Activated CD4-positive, alpha-beta T cell treated with anti-CD3 and anti-CD28 coated beads, Interleukin-2, amount 50 U/mL, for 4 hours (primary cell): ENCODE measurements around the gene EPB41L1.

ENCODE experiments used
- DNase-seq, 2 experiments: peaks; one replicate each; pipeline ENCODE4 v3.0.0-alpha.2; 2020

The EPB41L1 gene

DNA sequence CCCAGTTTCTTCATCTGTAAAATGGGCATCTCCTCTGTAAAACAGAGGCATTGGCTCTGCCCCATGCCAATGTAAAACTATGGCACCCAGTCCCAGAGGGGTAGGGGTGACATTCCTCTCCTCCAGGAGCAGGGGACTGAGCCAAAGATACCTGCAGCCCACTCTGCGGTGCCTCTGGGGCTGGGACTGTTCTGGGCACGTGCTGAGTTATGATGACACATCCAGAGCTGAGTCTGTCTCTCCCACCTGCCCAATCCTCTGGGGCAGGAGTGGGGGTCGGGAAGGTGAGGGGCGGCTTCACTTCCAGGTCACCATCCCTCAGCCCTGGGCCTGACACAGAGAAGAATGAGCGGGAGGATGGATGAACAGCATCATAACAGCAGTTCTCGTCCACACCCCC is 111.6 kb downstream of the EPB41L1 start:
- no peak for DNase-seq

DNA sequence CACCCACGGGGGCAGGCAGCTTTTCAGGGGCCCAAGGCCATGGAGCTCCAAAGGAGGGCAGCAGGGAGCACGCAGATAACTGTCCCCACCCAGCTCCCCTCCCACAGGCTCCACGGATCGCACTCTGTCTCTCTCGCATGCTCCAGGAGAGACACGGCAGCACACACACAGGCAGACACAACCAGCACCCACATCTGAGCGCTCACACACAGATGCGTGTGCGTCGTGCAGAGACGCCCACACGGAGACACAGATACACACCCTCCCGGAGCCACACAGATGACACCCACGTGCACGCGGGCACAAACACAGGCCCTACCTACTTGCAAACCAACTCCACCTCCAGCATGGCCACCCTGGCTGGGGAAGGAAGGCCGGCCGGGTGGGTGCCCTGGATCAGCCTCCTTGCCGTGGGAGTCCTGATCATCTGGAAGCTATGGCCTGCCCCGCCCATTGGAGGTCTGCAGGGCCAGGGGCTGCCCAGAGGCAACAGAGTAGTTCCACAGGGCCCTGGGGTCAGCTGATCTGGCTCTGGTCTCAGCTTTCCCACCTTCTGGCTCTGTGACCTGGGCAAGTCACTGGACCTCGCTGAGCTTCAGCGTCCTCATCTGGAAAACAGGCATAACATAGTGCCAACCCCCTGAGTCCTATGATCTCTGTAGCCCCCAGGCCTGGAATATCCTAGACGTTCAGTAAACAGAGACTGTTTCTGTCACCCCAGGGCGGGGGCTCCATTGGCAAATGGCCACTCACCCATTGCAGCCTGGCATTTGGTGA is 113.3 kb downstream of the EPB41L1 start:
- no peak for DNase-seq

DNA sequence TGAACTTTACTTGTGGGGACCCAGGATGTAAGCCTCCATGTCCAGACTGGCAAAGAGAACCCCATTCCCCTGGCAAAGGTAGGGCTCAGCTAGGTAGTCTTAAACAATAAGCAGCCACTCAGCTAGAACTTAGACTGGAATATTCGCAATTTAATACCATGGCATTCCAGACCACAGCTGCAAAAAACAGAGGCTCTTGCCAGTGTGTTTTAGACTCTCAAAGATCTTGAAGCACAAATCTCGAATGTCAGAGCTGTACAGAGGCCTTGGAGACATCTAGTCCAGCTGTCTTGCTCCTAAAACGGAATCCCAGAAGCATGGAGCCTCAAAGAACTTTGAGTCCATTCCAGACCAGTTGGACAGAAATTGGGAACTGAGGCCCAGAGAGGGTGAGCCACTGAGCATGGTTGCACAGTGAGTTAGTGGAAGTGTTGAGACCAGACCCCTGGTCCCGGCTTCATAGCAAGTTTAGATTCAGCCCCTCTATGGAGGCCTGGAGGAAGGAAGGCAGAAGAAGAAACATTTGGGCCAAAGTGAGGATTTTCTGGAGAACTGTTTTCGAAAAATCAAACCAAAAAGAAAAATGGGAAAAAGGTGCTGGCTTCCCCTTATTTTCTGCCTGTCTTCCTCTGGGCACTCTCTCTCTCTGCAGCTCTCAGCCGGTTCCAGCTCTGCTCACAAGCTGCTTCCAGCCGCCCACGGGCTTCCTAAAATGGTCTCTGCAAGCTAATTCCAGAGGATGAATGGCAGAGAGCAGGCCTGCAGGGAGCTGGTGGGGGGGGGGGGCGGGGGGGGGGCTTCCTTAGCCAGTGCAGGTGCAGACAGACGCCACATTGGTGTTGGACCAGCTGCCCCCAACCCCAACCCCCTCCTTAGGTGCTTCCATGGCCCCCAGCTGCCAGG is 114.2 kb downstream of the EPB41L1 start:
- no peak for DNase-seq

DNA sequence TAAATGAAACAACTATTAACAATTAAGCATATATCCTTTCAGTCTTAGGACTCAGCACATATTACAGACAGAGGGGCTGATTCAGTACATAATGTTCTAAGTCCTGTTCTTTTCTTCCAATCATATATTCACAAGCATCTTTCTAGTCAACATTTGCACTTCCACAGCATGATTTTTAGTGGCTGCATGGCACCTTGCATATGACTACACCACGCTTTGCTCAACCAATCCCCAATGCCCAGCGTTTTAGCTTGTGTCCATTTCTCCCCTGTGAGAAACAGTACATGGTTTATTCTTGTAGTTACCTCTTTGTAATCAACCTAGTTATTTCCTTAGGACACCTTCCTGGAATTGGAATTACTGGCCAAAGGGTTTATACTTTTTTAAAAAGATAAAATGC is 115.0 kb downstream of the EPB41L1 start:
- DNase-seq: no peak

DNA sequence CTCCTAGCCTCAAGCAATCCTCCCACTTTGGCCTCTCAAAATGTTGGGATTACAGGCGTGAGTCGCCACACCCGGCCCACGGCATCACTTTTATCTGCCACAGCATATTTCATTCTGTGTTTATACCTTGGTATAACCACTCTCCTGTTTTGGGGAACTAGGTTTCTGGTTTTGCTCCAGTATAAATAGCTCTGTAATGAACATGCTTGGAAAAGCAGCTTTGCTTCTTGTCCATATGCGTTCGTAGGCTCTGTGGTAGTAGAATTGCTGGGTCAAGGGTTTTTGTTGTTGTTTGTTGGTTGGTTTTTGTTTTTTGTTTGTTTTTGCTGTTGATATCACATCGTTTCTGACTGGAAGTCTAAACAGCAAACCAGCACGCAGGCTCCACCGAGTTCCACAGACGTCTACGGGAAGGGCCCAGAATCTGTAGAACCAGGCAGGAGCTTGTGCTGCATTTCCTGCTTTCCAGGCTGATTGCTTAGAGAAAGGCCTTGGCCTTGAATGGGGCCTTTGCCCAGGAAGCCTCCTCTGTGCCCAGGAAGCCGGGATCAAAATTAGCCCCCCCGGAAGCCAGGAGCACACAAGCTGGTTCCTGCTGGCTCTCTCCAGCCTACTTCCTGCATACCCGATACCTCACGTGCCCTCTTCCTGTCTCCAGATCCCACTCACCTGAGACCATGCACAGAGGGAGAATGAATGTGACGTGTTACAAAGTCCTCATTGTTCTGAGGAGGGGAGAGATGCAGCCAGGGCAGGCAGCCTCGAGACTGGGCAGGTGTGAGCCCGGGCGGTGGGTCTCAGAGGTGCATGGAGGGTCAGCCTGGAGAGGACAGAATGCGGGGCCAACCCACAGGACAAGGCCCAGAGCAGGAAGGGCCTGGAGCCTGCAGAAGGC is 116.5 kb downstream of the EPB41L1 start:
- no peak for DNase-seq

DNA sequence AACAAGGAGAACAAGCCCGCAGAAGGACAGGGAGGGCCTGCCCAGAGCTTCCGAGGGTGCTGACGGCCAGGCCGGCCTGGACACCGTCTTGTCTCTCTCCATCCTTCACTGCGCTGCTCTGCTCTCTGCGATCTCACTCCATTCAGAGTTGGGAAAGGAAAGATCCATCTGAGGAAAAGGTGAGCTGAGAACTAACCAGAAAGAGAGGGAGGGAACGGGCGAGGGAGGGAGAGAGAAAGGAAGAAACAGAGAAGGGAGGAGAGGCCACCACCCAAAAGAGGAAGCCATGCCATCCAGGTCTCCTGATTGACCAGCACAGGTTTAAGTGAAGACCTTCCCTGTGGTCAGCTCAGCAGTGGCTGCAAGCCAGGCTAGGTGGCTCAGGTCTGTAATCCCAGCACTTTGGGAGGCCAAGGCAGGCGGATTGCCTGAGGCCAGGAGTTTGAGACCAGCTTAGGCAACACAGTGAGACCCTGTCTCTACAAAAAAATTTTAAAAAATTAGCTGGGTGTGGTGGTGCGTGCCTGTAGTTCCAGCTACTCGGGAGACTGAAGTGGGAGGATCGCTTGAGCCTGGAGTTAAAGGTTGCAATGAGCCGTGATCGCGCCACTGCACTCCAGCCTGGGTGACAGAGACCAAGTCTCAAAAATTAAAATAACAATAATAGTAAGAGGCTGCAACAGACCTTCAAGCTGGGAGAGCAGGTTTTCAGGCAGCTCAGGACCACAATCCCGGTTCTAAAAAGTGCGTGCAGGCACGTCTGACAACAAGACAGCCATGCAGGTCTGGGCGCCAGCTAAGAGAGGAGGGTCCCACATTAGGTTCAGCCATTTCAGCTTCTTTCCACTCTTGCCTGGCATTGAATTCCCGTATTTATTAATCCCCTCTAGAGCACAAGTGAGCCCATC is 117.4 kb downstream of the EPB41L1 start:
- DNase-seq: no peak

DNA sequence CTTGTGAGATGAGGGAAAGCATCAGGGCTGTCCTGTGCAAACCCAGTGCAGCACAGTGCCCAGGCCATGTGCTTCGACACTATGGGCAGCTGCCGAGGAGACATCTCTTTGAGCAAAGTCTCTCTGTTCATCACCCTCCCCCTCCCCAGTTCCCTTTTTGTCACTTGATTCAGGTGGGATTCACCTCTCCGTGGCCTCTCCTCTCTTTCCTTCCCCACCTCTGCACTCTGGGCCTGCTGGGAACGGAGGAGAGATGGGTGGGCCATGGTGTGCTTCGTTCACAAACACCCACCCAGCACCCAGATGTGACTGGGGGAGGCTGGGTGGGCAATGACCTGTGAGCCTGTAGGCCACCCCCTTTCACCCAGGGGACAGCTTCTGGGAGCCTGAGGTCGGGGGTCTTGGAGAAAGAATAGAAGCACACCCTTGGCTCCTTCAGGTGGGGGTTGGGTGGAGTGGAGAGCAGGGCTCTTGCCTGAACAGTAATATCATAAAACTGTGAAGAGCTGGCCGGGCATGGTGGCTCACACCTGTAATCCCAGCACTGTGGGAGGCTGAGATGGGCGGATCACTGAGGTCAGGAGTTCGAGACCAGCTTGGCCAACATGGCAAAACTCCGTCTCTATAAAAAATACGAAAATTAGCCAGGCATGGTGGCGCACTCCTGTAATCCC is 118.1 kb downstream of the EPB41L1 start:
- no peak for DNase-seq

DNA sequence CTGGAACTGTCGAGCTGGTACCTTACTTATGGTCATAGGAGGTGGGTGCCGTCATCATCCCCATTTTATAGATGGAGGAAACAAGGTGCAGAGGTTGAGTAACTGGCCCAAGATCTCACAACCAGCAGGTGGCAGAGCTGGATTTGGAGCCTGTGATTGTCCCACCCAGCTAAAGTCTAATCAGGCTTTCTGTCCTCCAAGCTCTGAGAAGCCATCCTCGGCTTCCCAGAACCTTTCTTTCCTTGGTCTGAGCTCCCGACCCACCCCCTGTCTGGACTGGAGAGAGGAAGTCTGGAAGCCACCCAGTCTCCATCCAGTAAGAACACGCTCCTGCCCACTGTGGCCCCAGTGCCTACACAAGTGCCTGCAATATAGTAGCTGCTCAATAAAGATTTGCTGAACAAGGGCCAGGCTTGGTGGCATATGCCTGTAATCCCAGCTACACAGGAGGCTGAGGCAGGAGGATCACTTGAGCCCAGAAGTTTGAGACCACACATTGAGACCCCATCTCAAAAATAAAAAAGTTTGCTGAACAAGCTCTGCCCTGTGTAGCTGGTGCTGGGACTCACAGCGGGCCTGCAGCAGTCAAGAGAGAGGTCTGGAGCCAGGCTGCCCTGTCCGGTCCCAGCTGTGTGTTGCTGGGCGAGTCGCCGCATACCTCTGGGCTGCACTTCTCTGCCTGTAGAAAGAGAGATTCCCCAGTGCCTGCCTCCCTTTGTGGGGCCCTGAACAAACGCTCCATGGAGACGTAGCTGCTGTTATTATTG is 119.1 kb downstream of the EPB41L1 start:
- DNase-seq: no peak

DNA sequence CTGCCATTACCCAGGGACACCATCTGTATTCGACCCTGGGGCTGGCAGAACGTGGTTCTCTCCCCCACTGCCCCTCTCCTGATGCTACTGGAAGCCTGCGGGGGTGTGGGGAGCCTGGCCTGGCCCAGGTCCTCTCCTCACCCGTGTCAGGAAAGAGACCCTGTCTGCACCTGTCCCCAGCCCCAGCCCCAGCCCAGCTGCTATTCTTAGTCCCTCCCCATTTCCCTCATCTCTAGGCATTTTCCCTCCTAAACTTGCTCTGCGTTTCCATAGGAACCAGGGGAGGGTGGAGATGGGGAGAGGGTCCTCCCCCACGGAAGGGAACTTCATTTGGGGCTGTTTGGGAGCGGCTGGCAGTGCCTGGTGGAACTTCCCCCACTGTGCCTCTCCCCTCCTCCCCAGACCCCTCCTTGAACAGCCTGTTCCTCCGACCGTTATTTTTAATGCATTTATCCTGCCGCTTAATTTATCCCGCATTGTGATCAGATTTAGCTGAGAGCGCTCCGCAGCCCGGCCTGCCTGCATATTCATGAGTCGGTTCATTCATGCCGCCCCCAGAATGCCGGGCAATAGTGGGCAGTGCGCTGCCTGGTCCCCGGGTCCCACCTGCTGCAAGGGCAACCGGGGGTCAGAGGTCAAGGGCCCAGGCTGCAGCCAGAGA is 119.8 kb downstream of the EPB41L1 start:
- DNase-seq: no peak

DNA sequence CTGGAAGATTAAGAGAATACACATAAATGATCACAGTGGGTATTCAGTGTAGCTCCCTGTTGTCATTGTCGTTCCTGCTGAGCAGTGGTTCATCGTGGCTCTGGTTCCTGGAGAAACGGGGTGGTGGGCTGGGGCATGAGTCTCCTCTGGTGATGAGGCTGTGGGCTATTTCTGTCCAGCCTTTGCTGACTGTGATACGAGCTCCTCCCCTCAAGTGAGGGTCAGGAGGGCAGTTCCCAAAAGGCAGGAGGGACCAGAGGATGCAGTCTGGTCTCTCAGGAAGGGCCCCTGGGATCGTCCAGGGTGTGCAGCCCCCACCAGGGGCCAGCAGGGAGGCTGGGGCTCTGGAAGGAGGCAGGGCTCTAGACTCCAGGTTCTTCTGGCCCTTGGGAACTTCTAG is 120.5 kb downstream of the EPB41L1 start:
- no peak for DNase-seq

DNA sequence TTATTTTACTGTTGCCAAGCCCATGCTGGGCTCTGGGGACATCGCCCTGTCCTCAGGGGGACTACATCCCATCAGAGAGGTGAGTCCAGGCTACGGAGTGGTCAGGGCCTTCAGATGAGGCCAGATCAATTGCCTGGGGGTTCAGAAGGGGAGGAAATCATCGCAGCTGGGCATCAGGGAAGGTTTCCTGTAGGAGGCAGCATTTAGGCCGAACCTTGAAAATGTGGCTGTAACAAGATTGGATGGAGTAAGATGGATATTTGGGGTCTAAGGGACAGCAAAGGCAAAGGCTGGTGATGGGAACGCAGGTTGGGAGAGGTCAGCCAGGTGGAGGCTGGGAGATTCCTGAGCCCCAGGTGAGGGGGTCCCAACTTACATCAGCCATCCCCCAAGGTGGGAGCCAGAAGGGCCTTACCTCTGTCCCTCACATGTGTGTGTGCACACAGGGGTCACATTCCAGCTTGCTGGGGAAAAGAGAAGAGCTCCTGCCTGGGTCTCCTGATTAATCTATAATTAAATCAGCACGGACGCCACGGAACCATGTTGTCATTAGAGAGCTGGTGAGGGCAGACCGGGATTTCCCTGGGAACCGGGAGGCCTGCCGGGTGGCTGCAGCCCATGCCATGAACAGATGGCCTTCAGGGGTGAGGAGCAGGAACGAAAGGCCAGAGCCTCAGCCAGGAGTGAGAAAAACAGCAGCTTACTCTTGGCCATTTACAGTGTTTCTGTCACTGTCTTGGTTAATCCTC is 121.1 kb downstream of the EPB41L1 start:
- DNase-seq: no peak

DNA sequence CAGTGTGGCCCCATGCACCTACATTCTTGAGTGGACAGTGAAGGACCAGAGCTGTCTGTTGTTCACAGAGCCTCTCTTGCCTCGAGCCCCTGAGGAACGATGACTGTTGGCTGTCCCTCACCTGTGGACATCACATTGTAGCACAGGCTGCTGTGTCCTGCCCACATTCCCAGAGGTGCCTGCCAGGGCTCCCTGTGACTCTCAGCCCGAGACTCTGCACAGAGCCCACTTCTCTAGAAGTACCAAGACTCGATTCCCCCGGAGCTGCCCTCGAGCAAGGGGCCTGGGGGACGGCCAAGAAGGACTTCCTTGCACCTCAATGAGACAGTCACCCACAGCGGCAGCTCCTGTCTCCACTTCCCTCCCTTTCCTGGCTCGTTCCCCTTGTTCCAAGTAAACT is 123.0 kb downstream of the EPB41L1 start:
- no peak for DNase-seq

DNA sequence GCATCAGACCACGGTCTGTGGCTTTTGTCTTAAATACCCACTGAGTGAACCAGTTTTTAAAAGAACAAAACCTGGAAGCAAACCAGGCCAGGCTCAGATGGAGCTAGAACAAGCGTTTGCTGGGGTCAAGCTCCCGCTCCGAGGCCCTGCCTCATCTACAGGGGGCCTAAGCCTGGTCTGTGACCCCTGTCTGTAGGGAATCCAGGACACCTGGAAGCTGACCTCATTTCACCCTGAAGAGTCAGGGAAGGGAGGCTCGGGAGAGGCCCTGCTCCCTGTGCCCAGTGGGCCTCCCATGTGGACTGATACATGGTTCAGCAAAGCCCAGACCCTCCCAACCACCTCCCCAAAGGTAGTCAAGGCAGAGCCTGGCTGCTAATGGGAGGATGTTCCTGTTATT is 124.8 kb downstream of the EPB41L1 start:
- DNase-seq: no peak

DNA sequence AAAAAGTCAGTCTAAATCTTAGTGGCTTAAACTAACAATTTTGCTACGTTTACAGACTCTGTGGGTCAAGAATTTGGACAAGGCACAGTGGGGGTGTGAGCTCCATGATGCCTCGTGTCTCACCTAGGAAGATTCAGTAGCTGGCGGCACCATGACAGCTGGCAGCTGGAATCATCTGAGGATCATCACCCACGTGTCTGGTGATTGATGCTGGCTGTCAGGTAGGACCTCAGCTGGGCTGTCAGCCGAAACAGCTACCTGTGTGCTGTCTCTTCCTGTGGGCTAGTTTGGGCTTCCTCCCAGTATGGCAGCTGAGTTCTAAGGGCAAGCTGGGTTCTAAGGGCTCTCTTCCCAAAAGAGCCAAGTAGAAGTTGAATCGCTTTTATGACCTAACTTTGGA is 125.2 kb downstream of the EPB41L1 start:
- DNase-seq: no peak

DNA sequence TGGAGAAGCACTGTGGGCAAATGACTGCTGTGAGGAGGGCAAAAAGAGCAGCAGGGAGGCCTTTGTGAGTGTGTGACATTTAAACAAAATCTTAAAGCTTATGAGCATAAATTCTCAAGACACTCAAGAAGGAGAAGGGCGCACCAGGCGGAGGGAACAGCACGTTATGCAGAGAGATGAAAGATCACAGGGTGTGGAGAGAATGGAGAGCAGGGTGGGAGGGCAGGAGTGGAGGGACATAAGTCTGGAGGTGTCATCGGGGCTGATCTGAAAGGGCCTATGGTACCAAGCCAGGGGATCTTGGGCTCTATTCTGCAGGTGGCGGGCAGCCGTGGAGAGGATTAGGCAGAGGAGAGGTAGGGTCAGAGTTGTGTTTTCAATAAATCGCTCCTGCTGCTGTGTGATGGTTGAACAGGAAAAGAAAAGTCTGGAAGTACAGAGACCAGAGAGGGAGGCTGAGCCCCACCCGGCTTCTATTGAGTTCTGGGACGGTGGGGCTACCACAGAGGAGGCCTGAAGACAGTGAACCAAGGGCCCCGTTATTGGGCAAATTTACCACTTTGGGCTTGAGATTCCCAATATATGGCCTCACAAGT is 127.3 kb downstream of the EPB41L1 start:
- DNase-seq: no peak
